GM21528 (cell line): ENCODE measurements around the gene GNAQ.

Experiments used
- ATAC-seq: cut with Tn5 transposase; IDR thresholded peaks from one replicate; pipeline ENCODE4 v1.9.1; 2021; ENCODE audit warnings: mild to moderate bottlenecking, moderate library complexity; ENCODE audit not compliant: unreplicated experiment, low FRiP score

The GNAQ gene

GRCh38 chr9:78005231-78006002 lies 26.2 kb downstream of the GNAQ start:
- no peak for ATAC-seq

- no peak for ATAC-seq
Measured at GRCh38 chr9:78004478-78005229, 27.0 kb downstream of the GNAQ start.

- ATAC-seq: no peak
Measured at GRCh38 chr9:78003730-78004129, 27.9 kb downstream of the GNAQ start.

- ATAC-seq: no peak
Measured at GRCh38 chr9:78001946-78002731, 29.5 kb downstream of the GNAQ start.

GRCh38 chr9:78000221-78000620 lies 31.4 kb downstream of the GNAQ start:
- no peak for ATAC-seq

- ATAC-seq: no peak
Measured at GRCh38 chr9:77999231-77999631, 32.4 kb downstream of the GNAQ start.

- no peak for ATAC-seq
Measured at GRCh38 chr9:77997611-77998284, 33.9 kb downstream of the GNAQ start.

GRCh38 chr9:77996696-77997095 lies 34.9 kb downstream of the GNAQ start:
- no peak for ATAC-seq

GRCh38 chr9:77991191-77991590 lies 40.4 kb downstream of the GNAQ start:
- ATAC-seq: no peak

- ATAC-seq: no peak
Measured at GRCh38 chr9:77989909-77990308, 41.7 kb downstream of the GNAQ start.

GRCh38 chr9:77989458-77989857 lies 42.2 kb downstream of the GNAQ start:
- ATAC-seq: no peak

- ATAC-seq: no peak
Measured at GRCh38 chr9:77988630-77989029, 43.0 kb downstream of the GNAQ start.

- ATAC-seq: no peak
Measured at GRCh38 chr9:77987880-77988525, 43.6 kb downstream of the GNAQ start.

GRCh38 chr9:77987081-77987656 lies 44.4 kb downstream of the GNAQ start:
- no peak for ATAC-seq

GRCh38 chr9:77985996-77986395 lies 45.6 kb downstream of the GNAQ start:
- no peak for ATAC-seq

- no peak for ATAC-seq
Measured at GRCh38 chr9:77983320-77983662, 48.3 kb downstream of the GNAQ start.

GRCh38 chr9:77982581-77983319 lies 48.9 kb downstream of the GNAQ start:
- no peak for ATAC-seq

GRCh38 chr9:77981907-77982306 lies 49.7 kb downstream of the GNAQ start:
- no peak for ATAC-seq

- no peak for ATAC-seq
Measured at GRCh38 chr9:77981332-77981731, 50.3 kb downstream of the GNAQ start.
